GM19328 (cell line): ENCODE data around the gene TMEM184B.

ENCODE experiments used
- ATAC-seq: cut with Tn5 transposase; IDR thresholded peaks from one replicate; pipeline ENCODE4 v1.9.1; 2021; ENCODE audit warnings: mild to moderate bottlenecking, moderate library complexity; ENCODE audit not compliant: unreplicated experiment

Gene TMEM184B

GRCh38 chr22:38308791-38309498 lies 36.1 kb upstream of the TMEM184B start:
- no peak for ATAC-seq

- ATAC-seq: no peak
Observed at GRCh38 chr22:38305471-38306448, 33.0 kb upstream of the TMEM184B start.

GRCh38 chr22:38304526-38304925 lies 31.7 kb upstream of the TMEM184B start:
- no peak for ATAC-seq

- ATAC-seq: no peak
Observed at GRCh38 chr22:38303974-38304373, 31.2 kb upstream of the TMEM184B start.

- ATAC-seq: no peak
Observed at GRCh38 chr22:38302906-38303305, 30.1 kb upstream of the TMEM184B start.

- no peak for ATAC-seq
Observed at GRCh38 chr22:38300946-38301345, 28.1 kb upstream of the TMEM184B start.

- no peak for ATAC-seq
Observed at GRCh38 chr22:38300197-38300945, 27.6 kb upstream of the TMEM184B start.

GRCh38 chr22:38299770-38300102 lies 26.9 kb upstream of the TMEM184B start:
- no peak for ATAC-seq

- no peak for ATAC-seq
Observed at GRCh38 chr22:38298312-38299005, 25.6 kb upstream of the TMEM184B start.

GRCh38 chr22:38296372-38296771 lies 23.6 kb upstream of the TMEM184B start:
- ATAC-seq: no peak

GRCh38 chr22:38295863-38296262 lies 23.1 kb upstream of the TMEM184B start:
- ATAC-seq: no peak

GRCh38 chr22:38295339-38295738 lies 22.5 kb upstream of the TMEM184B start:
- ATAC-seq: no peak

GRCh38 chr22:38294193-38294592 lies 21.4 kb upstream of the TMEM184B start:
- no peak for ATAC-seq

- ATAC-seq: no peak
Observed at GRCh38 chr22:38292694-38293093, 19.9 kb upstream of the TMEM184B start.

GRCh38 chr22:38291201-38291777 lies 18.5 kb upstream of the TMEM184B start:
- no peak for ATAC-seq

- no peak for ATAC-seq
Observed at GRCh38 chr22:38290347-38290746, 17.5 kb upstream of the TMEM184B start.

GRCh38 chr22:38289583-38290082 lies 16.8 kb upstream of the TMEM184B start:
- no peak for ATAC-seq

- ATAC-seq: no peak
Observed at GRCh38 chr22:38286915-38287669, 14.3 kb upstream of the TMEM184B start.

GRCh38 chr22:38285018-38285417 lies 12.2 kb upstream of the TMEM184B start:
- ATAC-seq: no peak

GRCh38 chr22:38284042-38284402 lies 11.2 kb upstream of the TMEM184B start:
- no peak for ATAC-seq
